Smooth muscle cell (in vitro differentiated cells): ENCODE results near the gene ABCA12. TPM values are rescaled to one million over a fixed set of nuclear protein-coding genes. Genes with fewer than 3 reads are reported as not detected.

Experiments used
- DNase-seq: peaks from one replicate; lab custom pipeline; 2025; ENCODE audit not compliant: unreplicated experiment; lab: John Stamatoyannopoulos, UW
- H2AFZ ChIP-seq: fragments of 200-600 bp; sonication (generic); 2 replicates; pipeline ENCODE4 v1.6.0; 2016; ENCODE audit warnings: antibody characterized with exemption, low read depth, mild to moderate bottlenecking
- H3F3A ChIP-seq: fragments of 200-600 bp; sonication (generic); 2 replicates; pipeline ENCODE4 v1.6.0; 2017; ENCODE audit warnings: antibody characterized with exemption, low read depth
- H3K27ac ChIP-seq: fragments of 200-600 bp; sonication (generic); 2 replicates; pipeline ENCODE4 v1.5.1; 2016; ENCODE audit warnings: low read depth, mild to moderate bottlenecking
- H3K27me3 ChIP-seq: fragments of 200-600 bp; sonication (generic); 2 replicates; pipeline ENCODE4 v1.6.1; 2016; ENCODE audit warnings: low read depth, mild to moderate bottlenecking
- H3K36me3 ChIP-seq: fragments of 200-600 bp; sonication (generic); 2 replicates; pipeline ENCODE4 v1.5.1; 2016; ENCODE audit warnings: low read depth
- H3K4me1 ChIP-seq: fragments of 200-600 bp; sonication (generic); 2 replicates; pipeline ENCODE4 v1.5.1; 2016; ENCODE audit warnings: low read depth
- H3K4me2 ChIP-seq: fragments of 200-600 bp; sonication (generic); 2 replicates; pipeline ENCODE4 v1.6.0; 2016; ENCODE audit warnings: mild to moderate bottlenecking
- H3K4me3 ChIP-seq: fragments of 200-600 bp; sonication (generic); 2 replicates; pipeline ENCODE4 v1.5.1; 2016; ENCODE audit warnings: mild to moderate bottlenecking
- H3K79me2 ChIP-seq: fragments of 200-600 bp; sonication (generic); 2 replicates; pipeline ENCODE4 v1.6.0; 2016; ENCODE audit warnings: low read depth, mild to moderate bottlenecking
- H3K9ac ChIP-seq: fragments of 200-600 bp; sonication (generic); 2 replicates; pipeline ENCODE4 v1.6.0; 2016; ENCODE audit warnings: low read depth
- H3K9me3 ChIP-seq: fragments of 200-600 bp; sonication (generic); replicated peaks from 2 replicates; pipeline ENCODE4 v1.5.1; 2016; ENCODE audit warnings: low read depth
- H4K20me1 ChIP-seq: fragments of 200-600 bp; sonication (generic); 2 replicates; pipeline ENCODE4 v1.6.0; 2016; ENCODE audit warnings: low read depth
- WGBS: methylation state at CpG from one replicate; pipeline ENCODE4 v1.1.7; 2016; ENCODE audit warnings: low lambda C conversion rate; 5-methylcytosine and 5-hydroxymethylcytosine counted together
- polyA plus RNA-seq: library from polyadenylated mRNA; unstranded; fragments of >200 nt; fragmentation: Nextera tagmentation; extraction: Ambion mirVana; gene quantifications from 2 replicates; pipeline ENCODE4 v1.2.1, GENCODE V29; 2016
- total RNA-seq: library from RNA; depleted of rRNA; stranded (reverse); fragments of >200 nt; gene quantifications from 2 replicates; pipeline ENCODE4 v1.2.3, GENCODE V29; 2014
- TF ChIP-seq, protein P1 (sequence below): fragments of 200-600 bp; sonication (generic); IDR thresholded peaks from 2 replicates; pipeline ENCODE4 v1.5.1; 2017; ENCODE audit warnings: borderline replicate concordance, mild to moderate bottlenecking, antibody characterized with exemption; ENCODE audit not compliant: insufficient read depth, poor library complexity, severe bottlenecking

The ABCA12 gene
- total and polyA plus RNA-seq, 2 experiments from 2014 or later, result 0.47 to 5.7 TPM

DNA sequence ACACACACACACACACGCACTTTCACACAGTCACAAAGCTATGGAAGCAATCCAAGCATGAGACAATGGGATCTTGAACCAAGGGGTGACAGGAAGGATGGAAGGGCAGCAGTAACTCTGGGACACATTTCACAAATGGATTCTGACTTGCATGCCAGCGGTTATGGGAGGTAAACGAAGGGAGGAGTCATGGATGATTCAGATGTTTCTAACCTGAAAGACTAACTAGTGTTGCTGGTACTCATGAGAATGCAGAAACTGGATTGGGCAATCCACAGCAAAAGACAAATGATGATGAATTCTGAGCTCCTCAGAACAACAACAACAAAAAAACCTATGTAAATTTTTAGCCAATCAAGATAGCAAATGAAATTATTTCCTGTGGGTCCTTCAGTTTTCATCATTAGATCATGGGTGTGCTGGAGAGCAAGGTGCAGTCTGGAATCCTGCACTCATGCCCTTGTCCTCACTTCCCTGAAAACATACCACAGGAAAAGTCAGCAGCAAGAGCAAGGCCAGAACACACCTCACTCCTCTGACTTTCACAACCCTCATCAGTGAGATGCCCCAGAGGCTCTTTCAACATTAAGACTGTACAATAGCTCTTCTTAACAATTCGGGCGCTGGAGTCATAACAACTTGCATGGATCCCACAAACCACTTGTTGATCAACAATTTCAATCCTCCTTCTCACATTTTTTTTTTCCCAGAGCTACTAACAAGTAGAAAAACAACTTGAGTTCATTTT is 32.6 kb downstream of the ABCA12 start:
- Histone ChIP-seq H3K4me2 (no peak overlapping the region), H3F3A (no peaks in the 10 kb centered on the region), H2AFZ (no peak overlapping the region), H3K4me1 (no peaks in the 10 kb centered on the region), H4K20me1 (no peaks in the 10 kb centered on the region), H3K36me3 (no peaks in the 10 kb centered on the region), H3K9me3 (no peaks in the 10 kb centered on the region), H3K27ac (no peak overlapping the region), H3K4me3 (no peak overlapping the region), H3K27me3 (no peaks in the 10 kb centered on the region), H3K9ac (no peak overlapping the region), H3K79me2 (no peaks in the 10 kb centered on the region)
- TF ChIP-seq, protein P1, sequence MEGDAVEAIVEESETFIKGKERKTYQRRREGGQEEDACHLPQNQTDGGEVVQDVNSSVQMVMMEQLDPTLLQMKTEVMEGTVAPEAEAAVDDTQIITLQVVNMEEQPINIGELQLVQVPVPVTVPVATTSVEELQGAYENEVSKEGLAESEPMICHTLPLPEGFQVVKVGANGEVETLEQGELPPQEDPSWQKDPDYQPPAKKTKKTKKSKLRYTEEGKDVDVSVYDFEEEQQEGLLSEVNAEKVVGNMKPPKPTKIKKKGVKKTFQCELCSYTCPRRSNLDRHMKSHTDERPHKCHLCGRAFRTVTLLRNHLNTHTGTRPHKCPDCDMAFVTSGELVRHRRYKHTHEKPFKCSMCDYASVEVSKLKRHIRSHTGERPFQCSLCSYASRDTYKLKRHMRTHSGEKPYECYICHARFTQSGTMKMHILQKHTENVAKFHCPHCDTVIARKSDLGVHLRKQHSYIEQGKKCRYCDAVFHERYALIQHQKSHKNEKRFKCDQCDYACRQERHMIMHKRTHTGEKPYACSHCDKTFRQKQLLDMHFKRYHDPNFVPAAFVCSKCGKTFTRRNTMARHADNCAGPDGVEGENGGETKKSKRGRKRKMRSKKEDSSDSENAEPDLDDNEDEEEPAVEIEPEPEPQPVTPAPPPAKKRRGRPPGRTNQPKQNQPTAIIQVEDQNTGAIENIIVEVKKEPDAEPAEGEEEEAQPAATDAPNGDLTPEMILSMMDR, result no peak
- DNase-seq, result no peak
- 85% methylated on average over 5 of the region's 5 CpGs for WGBS

DNA sequence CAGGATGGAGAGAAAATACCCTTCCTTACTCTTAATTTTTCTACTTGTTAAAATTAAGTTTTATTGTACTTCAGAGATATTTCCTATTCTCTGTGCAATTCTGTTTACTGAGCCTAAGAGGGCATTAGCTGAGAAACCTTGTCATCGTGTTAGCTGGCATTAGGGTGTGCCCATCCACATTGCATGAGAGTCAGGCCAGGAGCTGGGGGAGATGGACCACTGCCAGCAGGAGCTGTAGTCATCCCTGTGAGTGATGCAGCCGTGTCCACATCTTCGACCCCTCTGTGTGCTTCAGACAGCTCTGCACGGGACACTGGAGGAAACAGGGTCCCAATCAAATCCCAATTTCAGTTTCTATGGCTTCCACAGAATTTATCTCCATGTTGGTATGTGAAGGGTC is 34.2 kb downstream of the ABCA12 start:
- Histone ChIP-seq H3K79me2 (no peaks in the 10 kb centered on the region), H3K27me3 (no peaks in the 10 kb centered on the region), H3K9me3 (no peaks in the 10 kb centered on the region), H3F3A (no peaks in the 10 kb centered on the region), H3K4me2 (no peak overlapping the region), H3K4me1 (no peaks in the 10 kb centered on the region), H3K4me3 (no peak overlapping the region), H3K36me3 (no peaks in the 10 kb centered on the region), H3K27ac (no peak overlapping the region), H3K9ac (no peak overlapping the region), H4K20me1 (no peaks in the 10 kb centered on the region), H2AFZ (no peak overlapping the region)
- WGBS, result 93% methylated on average over 4 of the region's 4 CpGs
- TF ChIP-seq, protein P1, result no peak
- no peak for DNase-seq

DNA sequence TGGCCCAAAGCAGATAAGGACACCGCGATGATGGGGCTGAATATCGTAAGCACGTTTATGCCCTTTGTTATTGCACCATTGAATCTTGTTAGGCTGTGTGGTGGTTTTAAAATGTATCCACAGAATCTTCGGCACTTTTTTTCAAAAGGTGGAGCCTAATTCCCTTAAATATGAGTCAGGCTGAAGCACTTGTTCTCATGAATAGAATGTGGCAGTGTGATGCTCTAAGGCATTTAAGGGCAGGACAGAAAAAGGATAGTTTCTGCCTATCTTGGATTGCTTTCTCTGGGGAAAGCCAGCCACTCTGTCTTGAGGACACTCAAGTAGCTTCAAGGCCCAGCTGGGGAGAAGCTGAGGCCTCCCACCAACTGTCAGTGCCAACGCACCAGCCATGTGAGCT is 39.6 kb downstream of the ABCA12 start:
- WGBS, result 92% methylated on average over 6 of the region's 6 CpGs
- Histone ChIP-seq H3K4me3 (no peak overlapping the region), H4K20me1 (no peaks in the 10 kb centered on the region), H3K79me2 (no peaks in the 10 kb centered on the region), H2AFZ (no peak overlapping the region), H3K36me3 (no peaks in the 10 kb centered on the region), H3K4me1 (no peaks in the 10 kb centered on the region), H3K4me2 (no peak overlapping the region), H3F3A (no peaks in the 10 kb centered on the region), H3K9me3 (no peaks in the 10 kb centered on the region), H3K9ac (no peak overlapping the region), H3K27me3 (no peaks in the 10 kb centered on the region), H3K27ac (no peak overlapping the region)
- TF ChIP-seq, protein P1, result no peak
- no peak for DNase-seq

DNA sequence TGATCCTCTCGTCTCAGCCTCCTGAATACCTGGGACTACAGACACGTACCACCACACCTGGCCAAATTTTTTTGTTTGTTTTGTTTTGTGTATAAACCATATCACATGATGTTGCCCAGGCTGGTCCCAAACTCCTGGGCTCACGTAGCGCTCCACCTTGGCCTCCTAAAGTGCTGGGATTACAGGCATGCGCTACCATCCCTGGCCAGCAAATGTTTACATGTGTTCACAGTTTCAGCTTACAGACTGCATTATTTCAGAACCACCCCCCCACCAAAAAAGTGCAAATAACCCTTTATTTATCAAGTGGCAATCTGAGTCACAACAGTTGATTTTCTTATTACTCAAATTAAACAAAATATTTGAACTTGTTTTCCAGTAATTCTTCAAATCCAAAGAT is 54.3 kb downstream of the ABCA12 start:
- H3K79me2 ChIP-seq, result no peaks in the 10 kb centered on the region
- no peaks in the 10 kb centered on the region for H3F3A ChIP-seq
- TF ChIP-seq, protein P1, result no peak

More for the DNA sequence above, 54.3 kb downstream of the ABCA12 start:
- Histone ChIP-seq H2AFZ (no peak overlapping the region), H3K9me3 (no peaks in the 10 kb centered on the region), H3K27ac (no peak overlapping the region), H3K36me3 (no peaks in the 10 kb centered on the region), H3K4me3 (no peak overlapping the region), H3K4me2 (no peak overlapping the region), H4K20me1 (no peaks in the 10 kb centered on the region), H3K27me3 (no peaks in the 10 kb centered on the region), H3K9ac (no peak overlapping the region), H3K4me1 (no peaks in the 10 kb centered on the region)
- DNase-seq, result no peak
- WGBS, result 97% methylated on average over 5 of the region's 5 CpGs
